H1 (cell line): ENCODE data around the gene C1orf174. TPM values are rescaled to one million over a fixed set of nuclear protein-coding genes. Genes with fewer than 3 reads are reported as not detected.

ENCODE experiments used
- CTCF ChIA-PET: fragments of 300-600 bp; sonication (Branson Sonifier 250); formaldehyde crosslinking; loops from one replicate; lab custom pipeline; 2021; ENCODE audit not compliant: partially characterized antibody; lab: Charles Lee
- POLR2A ChIA-PET: fragments of 300-600 bp; sonication (Branson Sonifier 250); formaldehyde crosslinking; loops from one replicate; lab custom pipeline; 2021; ENCODE audit warnings: inconsistent platforms; ENCODE audit not compliant: partially characterized antibody; lab: Charles Lee
- DNase-seq, 2 experiments: peaks; one replicate each; pipeline versions ENCODE4 v3.0.0 to v3.0.0-alpha.2; 2010 to 2022; ENCODE audit warnings: low spot score in 2 of 2, low read depth in 1 of 2, mixed read lengths in 1 of 2
- FAIRE-seq: peaks from 2 replicates; lab custom pipeline; 2011; peaks lifted over from hg19 to GRCh38; lab: Jason Lieb, UNC
- H2AFZ ChIP-seq: 2 replicates; pipeline ENCODE4 v1.8.1; 2012; ENCODE audit warnings: low read length, inconsistent platforms
- H2AK5ac ChIP-seq: 2 replicates; pipeline ENCODE4 v1.6.1; 2013; ENCODE audit warnings: low read depth, low read length
- H2BK120ac ChIP-seq: replicated peaks from 2 replicates; pipeline ENCODE3; 2013; ENCODE audit warnings: low read depth, low read length, inconsistent platforms
- H2BK12ac ChIP-seq: 2 replicates; pipeline ENCODE4 v1.6.1; 2013; ENCODE audit warnings: low read depth, low read length
- H2BK15ac ChIP-seq: 2 replicates; pipeline ENCODE4 v1.6.1; 2013; ENCODE audit warnings: low read length
- H2BK20ac ChIP-seq: 2 replicates; pipeline ENCODE4 v1.6.1; 2013; ENCODE audit warnings: low read length
- H2BK5ac ChIP-seq: 2 replicates; pipeline ENCODE4 v1.6.1; 2013; ENCODE audit warnings: low read depth, low read length
- H3K14ac ChIP-seq: 2 replicates; pipeline ENCODE4 v1.6.1; 2013; ENCODE audit warnings: inconsistent platforms; ENCODE audit not compliant: insufficient read length
- H3K18ac ChIP-seq: 2 replicates; pipeline ENCODE4 v1.6.1; 2013; ENCODE audit warnings: low read length; ENCODE audit errors: extremely low read depth
- H3K23ac ChIP-seq: 2 replicates; pipeline ENCODE4 v1.6.1; 2013; ENCODE audit warnings: inconsistent platforms; ENCODE audit not compliant: insufficient read length
- H3K23me2 ChIP-seq: 2 replicates; pipeline ENCODE4 v1.6.1; 2013; ENCODE audit warnings: low read depth, low read length
- H3K27ac ChIP-seq: 2 replicates; pipeline ENCODE4 v1.6.1; 2011; ENCODE audit warnings: low read depth, low read length, inconsistent platforms
- H3K27me3 ChIP-seq, 4 experiments: replicated peaks in 1 of 4; 1 replicate in 1 of 4; 2 replicates in 3 of 4; pipeline versions ENCODE4 v1.6.1 to v1.8.1; 2011 to 2013; ENCODE audit warnings: low read length in 3 of 4, mild to moderate bottlenecking in 3 of 4, inconsistent platforms in 2 of 4, mixed read lengths in 2 of 4, moderate library complexity in 1 of 4; ENCODE audit not compliant: control insufficient read depth in 3 of 4, insufficient read depth in 3 of 4; ENCODE audit errors: extremely low read depth in 1 of 4
- H3K36me3 ChIP-seq, 4 experiments: 2 replicates each; pipeline versions ENCODE4 v1.6.1 to v1.8.1; 2011 to 2013; ENCODE audit warnings: mild to moderate bottlenecking in 4 of 4, low read length in 3 of 4, moderate library complexity in 2 of 4, control low read depth in 1 of 4, inconsistent platforms in 1 of 4; ENCODE audit not compliant: insufficient read depth in 4 of 4, control insufficient read depth in 2 of 4
- H3K4ac ChIP-seq: replicated peaks from 2 replicates; pipeline ENCODE3; 2013; ENCODE audit warnings: low read length, low read depth, mixed read lengths, inconsistent platforms; ENCODE audit not compliant: insufficient read length
- H3K4me1 ChIP-seq, 4 experiments: replicated peaks in 1 of 4; 1 replicate in 1 of 4; 2 replicates in 3 of 4; pipeline versions ENCODE4 v1.6.1 to v1.8.1; 2011 to 2013; ENCODE audit warnings: low read length in 3 of 4, inconsistent platforms in 2 of 4, mixed read lengths in 1 of 4; ENCODE audit not compliant: insufficient read depth in 4 of 4, control insufficient read depth in 3 of 4
- H3K4me2 ChIP-seq, 2 experiments: 2 replicates each; pipeline versions ENCODE4 v1.6.1 to v1.8.1; 2011 to 2013; ENCODE audit warnings: low read depth in 2 of 2, low read length in 2 of 2, control low read depth in 1 of 2, inconsistent platforms in 1 of 2, mild to moderate bottlenecking in 1 of 2; ENCODE audit not compliant: insufficient read depth in 1 of 2
- H3K4me3 ChIP-seq, 4 experiments: fragments of 200-600, 300-600 bp in 1 of 4; sonication (generic), shearing (Covaris generic), sonication (Bioruptor Twin) in 1 of 4; 2 replicates each; pipeline versions ENCODE4 v1.5.1 to v1.8.1; 2011 to 2016; ENCODE audit warnings: low read length in 4 of 4, low read depth in 3 of 4, control low read depth in 2 of 4, inconsistent platforms in 2 of 4, mild to moderate bottlenecking in 2 of 4, mixed read lengths in 1 of 4, moderate library complexity in 1 of 4; ENCODE audit not compliant: insufficient read depth in 2 of 4; ENCODE audit errors: extremely low read depth in 1 of 4
- H3K56ac ChIP-seq: replicated peaks from 2 replicates; pipeline ENCODE3; 2013; ENCODE audit warnings: low read depth, mild to moderate bottlenecking, mixed read lengths, low read length, inconsistent platforms; ENCODE audit not compliant: insufficient read length
- H3K79me1 ChIP-seq: 2 replicates; pipeline ENCODE4 v1.6.1; 2013; ENCODE audit warnings: low read depth, low read length, control low read depth
- H3K79me2 ChIP-seq, 2 experiments: 2 replicates each; pipeline versions ENCODE4 v1.6.1 to v1.8.1; 2012 to 2013; ENCODE audit warnings: low read length in 2 of 2, mild to moderate bottlenecking in 2 of 2, inconsistent platforms in 1 of 2; ENCODE audit not compliant: insufficient read depth in 2 of 2, control insufficient read depth in 1 of 2
- H3K9ac ChIP-seq, 4 experiments: replicated peaks in 1 of 4; 1 replicate in 1 of 4; 2 replicates in 3 of 4; pipeline versions ENCODE4 v1.6.1 to v1.8.1; 2011 to 2013; ENCODE audit warnings: low read depth in 3 of 4, low read length in 3 of 4, control low read depth in 2 of 4, mild to moderate bottlenecking in 2 of 4, moderate library complexity in 2 of 4, inconsistent platforms in 1 of 4; ENCODE audit errors: extremely low read depth in 1 of 4
- H3K9me3 ChIP-seq, 2 experiments: 2 replicates each; pipeline versions ENCODE4 v1.6.1 to v1.8.1; 2012 to 2013; ENCODE audit warnings: mild to moderate bottlenecking in 2 of 2, moderate library complexity in 2 of 2, control low read depth in 1 of 2, inconsistent platforms in 1 of 2, low read depth in 1 of 2, low read length in 1 of 2, mixed read lengths in 1 of 2; ENCODE audit not compliant: insufficient read depth in 2 of 2
- H4K20me1 ChIP-seq, 2 experiments: replicated peaks in 1 of 2; 2 replicates each; pipeline versions ENCODE3 to v1.8.1; 2011 to 2013; ENCODE audit warnings: inconsistent platforms in 2 of 2, low read length in 2 of 2, mild to moderate bottlenecking in 1 of 2; ENCODE audit not compliant: insufficient read depth in 2 of 2, control insufficient read depth in 1 of 2
- H4K5ac ChIP-seq: 2 replicates; pipeline ENCODE4 v1.6.1; 2013; ENCODE audit warnings: low read length, low read depth, mixed read lengths, inconsistent platforms; ENCODE audit not compliant: insufficient read length
- H4K8ac ChIP-seq: 2 replicates; pipeline ENCODE4 v1.8.0; 2013; ENCODE audit warnings: mild to moderate bottlenecking, moderate library complexity, low read length, inconsistent platforms; ENCODE audit not compliant: insufficient read depth; ENCODE audit errors: extremely low read depth
- H4K91ac ChIP-seq: replicated peaks from 2 replicates; pipeline ENCODE3; 2013; ENCODE audit warnings: low read length, mixed read lengths, inconsistent platforms; ENCODE audit not compliant: insufficient read length
- ATF2 ChIP-seq: IDR thresholded peaks from 2 replicates; pipeline ENCODE4 v1.6.1; 2012; ENCODE audit warnings: low read length, inconsistent platforms
- ATF3 ChIP-seq: IDR thresholded peaks from 2 replicates; pipeline ENCODE4 v1.6.1; 2011; ENCODE audit warnings: low read depth, mild to moderate bottlenecking, low read length; ENCODE audit not compliant: insufficient read depth
- BACH1 ChIP-seq: IDR thresholded peaks from 2 replicates; pipeline ENCODE4 v1.6.1; 2012; ENCODE audit warnings: low read length, improper control_type of control experiment
- JUN ChIP-seq: IDR thresholded peaks from 2 replicates; pipeline ENCODE4 v1.6.1; 2011; ENCODE audit warnings: low read depth, mild to moderate bottlenecking, improper control_type of control experiment, low read length
- PHF8 ChIP-seq: fragments of 200-600 bp; sonication (generic); conservative IDR thresholded peaks from 2 replicates; pipeline ENCODE4 v1.7.1; 2012; ENCODE audit warnings: low read depth, mild to moderate bottlenecking, inconsistent platforms, low read length, moderate library complexity
- RAD21 ChIP-seq, 2 experiments: IDR thresholded peaks in 1 of 2; conservative IDR thresholded peaks in 1 of 2; 2 replicates each; pipeline ENCODE4 v1.6.1; 2011; ENCODE audit warnings: low read depth in 2 of 2, low read length in 2 of 2, improper control_type of control experiment in 1 of 2, inconsistent platforms in 1 of 2, mild to moderate bottlenecking in 1 of 2, moderate library complexity in 1 of 2
- TAF1 ChIP-seq: IDR thresholded peaks from 2 replicates; pipeline ENCODE4 v1.6.1; 2011; ENCODE audit warnings: mild to moderate bottlenecking, low read depth, low read length
- whole genome bisulfite sequencing, 2 experiments: shearing (Covaris generic) in 1 of 2; methylation state at CpG; one replicate each; pipeline versions ENCODE4 v1.1.6 to v1.1.7; 2013 to 2015; ENCODE audit warnings: low lambda C conversion rate in 2 of 2, mixed read lengths in 2 of 2, inconsistent platforms in 1 of 2, low coverage in 1 of 2, missing lambda C conversion rate in 1 of 2; ENCODE audit not compliant: insufficient replicate concordance in 2 of 2, insufficient coverage in 1 of 2, insufficient read length in 1 of 2; ENCODE audit errors: extremely low coverage in 1 of 2, missing lambda C conversion rate in 1 of 2; 5-methylcytosine and 5-hydroxymethylcytosine counted together
- polyA plus RNA-seq, 7 experiments: library from polyadenylated mRNA; depleted of rRNA in 3 of 7; stranded (reverse) in 5 of 7; unstranded in 2 of 7; fragments of >200 nt in 5 of 7; fragments of 200-250 nt in 2 of 7; gene quantifications; 1 replicate in 5 of 7; 2 replicates in 1 of 7; 4 replicates in 1 of 7; pipeline versions ENCODE4 v1.2.1 to v1.2.3, GENCODE V29; 2011 to 2013; ENCODE audit warnings: missing spikeins in 2 of 7, mixed read lengths in 2 of 7
- total RNA-seq: library from RNA; stranded (reverse); fragmentation: NEBNext Ultra II Directional; extraction: Animal tissue kit (Norgen Biotek cat#: 25700); gene quantifications from 2 replicates; pipeline ENCODE4 v1.2.1, GENCODE V29; 2021

The C1orf174 gene
- total and polyA plus RNA-seq, 2 of the 8 experiments (the other 6 are each of a cell fraction or from before 2014, with no cell fraction given), result 28.4 to 32.4 TPM

GRCh38 chr1:3932156-3932919 lies 32.3 kb upstream of the C1orf174 start:
- H4K91ac ChIP-seq, result no peak overlapping the region
- H4K20me1 ChIP-seq, result peaks cover 0 to 12% of the 10 kb centered on the region in 2 experiments
- H3K36me3 ChIP-seq, result no peaks in the 10 kb centered on the region; a peak in 1 of 8 replicates
- no peak for DNase-seq
- no peak overlapping the region for H3K14ac ChIP-seq
- no peak overlapping the region for H3K27ac ChIP-seq
- peaks cover 0 to 10% of the 10 kb centered on the region in 2 experiments; a peak in 3 of 4 replicates for H3K9me3 ChIP-seq
- H3K4me1 ChIP-seq, result no peaks in the 10 kb centered on the region
- no peak overlapping the region for H2AFZ ChIP-seq
- H3K23ac ChIP-seq, result no peak overlapping the region
- no peak overlapping the region for H3K4ac ChIP-seq
- FAIRE-seq, result no peak
- no peak overlapping the region for H2BK20ac ChIP-seq
- no peak overlapping the region for H2BK5ac ChIP-seq
- POLR2A ChIA-PET, result no interaction called here
- CTCF ChIA-PET, result interaction anchor here (0.6 kb wide), 1 partner anchor 85 kb away, joined by 3 read pairs; no protein-coding TSS in a partner anchor
- H2BK15ac ChIP-seq, result no peak overlapping the region
- no peak overlapping the region for H2BK12ac ChIP-seq
- H2BK120ac ChIP-seq, result no peak overlapping the region
- H3K4me2 ChIP-seq, result no peak overlapping the region
- H2AK5ac ChIP-seq, result no peak overlapping the region
- H3K18ac ChIP-seq, result no peak overlapping the region
- no peak overlapping the region for H4K8ac ChIP-seq
- peaks cover 0 to 8% (median 0%) of the 10 kb centered on the region in 4 experiments; a peak in 1 of 7 replicates for H3K27me3 ChIP-seq
- H3K23me2 ChIP-seq, result peaks cover 13% of the 10 kb centered on the region; the same call in 1 of the 2 replicates
- 84% methylated on average over 21 of the region's 21 CpGs; no CpG with 5 or more reads in 1 of the 2 experiments for WGBS, 2 experiments
- H3K56ac ChIP-seq, result no peak overlapping the region
- no peak overlapping the region for H4K5ac ChIP-seq
- H3K4me3 ChIP-seq, result no peak overlapping the region
- no peaks in the 10 kb centered on the region for H3K79me2 ChIP-seq
- H3K9ac ChIP-seq, result no peak overlapping the region
- peaks cover 4% of the 10 kb centered on the region; the same call in 1 of the 2 replicates for H3K79me1 ChIP-seq
- TF ChIP-seq BACH1 (no peak), ATF2 (no peak), TAF1 (no peak), RAD21 (IDR thresholded peaks at IDR 0.05 in 1 of 2, conservative IDR thresholded peaks at IDR 0.05 in 1 of 2; ENCODE audit: low read depth in 2 of 2, low read length in 2 of 2) (no peak), ATF3 (no peak), PHF8 (no peak), JUN (no peak)
